GM15510 (cell line): ENCODE data around the gene SP9.

Source experiments
- POLR2A ChIP-seq: IDR thresholded peaks from 3 replicates; pipeline ENCODE4 v1.6.1; 2011; ENCODE audit warnings: borderline replicate concordance; ENCODE audit not compliant: insufficient read length; ENCODE audit errors: extremely low read depth

SP9 gene

DNA sequence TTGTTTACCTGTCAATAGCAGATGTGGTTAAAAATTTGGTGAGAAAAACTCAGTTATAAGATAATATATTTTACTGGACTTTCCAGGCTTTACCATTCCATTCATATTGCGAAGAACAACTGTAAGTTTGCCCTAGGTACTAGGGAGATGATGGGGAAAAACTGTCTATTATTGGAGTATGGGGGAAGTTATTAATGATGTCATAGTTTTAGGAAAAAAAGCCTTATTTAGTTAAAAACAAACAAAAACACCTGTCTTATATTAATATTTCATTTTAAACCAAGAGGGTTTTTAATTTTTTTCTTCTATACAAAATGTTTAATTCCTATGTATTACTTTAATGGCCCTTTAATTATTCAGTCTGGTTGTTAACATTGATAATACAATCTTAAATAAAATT, 18.2 kb downstream of the SP9 start:
- TF ChIP-seq POLR2A, result no peak

DNA sequence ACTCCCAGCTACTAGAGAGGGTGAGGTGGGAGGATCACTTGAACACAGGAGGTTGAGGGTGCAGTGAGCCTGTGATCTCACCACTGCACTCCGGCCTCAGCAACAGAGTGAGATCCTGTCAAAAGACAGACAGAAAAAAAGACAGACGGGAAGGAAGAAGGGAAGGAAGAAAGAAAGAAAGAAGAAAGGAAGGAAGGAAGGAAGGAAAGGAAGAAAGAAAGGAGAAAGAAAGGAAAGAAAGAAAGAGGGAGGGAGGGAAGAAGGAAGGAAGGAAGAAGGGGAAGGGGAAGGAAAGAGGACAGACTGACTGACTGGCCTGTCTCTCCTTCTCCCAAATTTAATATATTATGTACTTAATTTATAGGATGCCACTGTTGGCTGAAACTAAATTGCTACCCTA, 21.6 kb downstream of the SP9 start:
- no peak for TF ChIP-seq POLR2A

DNA sequence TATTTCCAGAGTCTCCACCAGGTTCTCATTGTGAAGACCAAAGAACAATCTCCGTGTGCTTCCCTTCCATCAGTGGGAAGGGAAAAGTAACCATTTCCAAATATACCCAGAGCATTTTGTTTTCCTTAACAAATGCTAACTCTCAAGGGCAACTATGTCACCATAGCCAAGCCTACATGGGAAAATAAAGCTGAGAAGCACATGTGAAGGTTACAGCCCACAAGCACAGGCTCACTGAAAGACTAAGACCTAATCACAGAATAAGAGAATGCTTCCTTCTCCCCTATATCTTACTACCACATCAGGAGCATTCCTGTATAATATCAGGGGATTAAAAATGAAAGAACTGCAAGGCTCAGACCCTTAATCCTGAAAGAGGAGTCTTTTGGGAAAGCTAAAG, 28.2 kb downstream of the SP9 start:
- no peak for TF ChIP-seq POLR2A

DNA sequence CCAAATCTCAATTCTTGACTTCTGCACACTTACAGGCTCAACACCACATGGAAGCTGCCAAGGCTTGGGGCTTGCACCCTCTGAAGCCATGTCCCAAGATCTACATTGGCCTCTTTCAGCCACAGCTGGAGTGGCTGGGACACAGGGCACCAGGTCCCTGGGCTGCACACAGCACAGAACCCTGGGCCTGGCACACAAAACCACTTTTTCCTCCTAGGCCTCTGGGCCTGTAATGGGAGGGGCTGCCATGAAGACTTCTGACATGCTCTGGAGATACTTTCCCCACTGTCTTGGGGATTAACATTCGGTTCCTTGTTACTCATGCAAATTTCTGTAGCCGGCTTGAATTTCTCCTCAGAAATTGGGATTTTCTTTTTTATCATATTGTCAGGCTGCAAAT, 29.9 kb downstream of the SP9 start:
- no peak for TF ChIP-seq POLR2A

DNA sequence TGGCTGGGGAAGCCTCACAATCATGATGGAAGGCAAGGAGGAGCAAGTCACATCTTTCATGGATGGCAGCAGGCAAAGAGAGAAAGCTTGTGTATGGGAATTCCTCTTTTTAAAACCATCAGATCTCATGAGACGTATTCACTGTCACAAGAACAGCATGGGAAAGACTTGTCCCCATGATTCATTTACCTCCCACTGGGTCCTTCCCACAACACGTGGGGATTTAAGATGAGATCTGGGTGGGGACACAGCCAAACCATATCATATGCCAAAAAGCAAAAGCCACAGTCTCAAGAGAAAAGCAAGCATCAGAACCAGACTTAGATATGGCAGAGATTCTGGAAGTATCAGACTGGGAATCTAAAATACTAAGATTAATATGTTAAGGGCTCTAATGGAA, 30.8 kb downstream of the SP9 start:
- TF ChIP-seq POLR2A, result no peak

DNA sequence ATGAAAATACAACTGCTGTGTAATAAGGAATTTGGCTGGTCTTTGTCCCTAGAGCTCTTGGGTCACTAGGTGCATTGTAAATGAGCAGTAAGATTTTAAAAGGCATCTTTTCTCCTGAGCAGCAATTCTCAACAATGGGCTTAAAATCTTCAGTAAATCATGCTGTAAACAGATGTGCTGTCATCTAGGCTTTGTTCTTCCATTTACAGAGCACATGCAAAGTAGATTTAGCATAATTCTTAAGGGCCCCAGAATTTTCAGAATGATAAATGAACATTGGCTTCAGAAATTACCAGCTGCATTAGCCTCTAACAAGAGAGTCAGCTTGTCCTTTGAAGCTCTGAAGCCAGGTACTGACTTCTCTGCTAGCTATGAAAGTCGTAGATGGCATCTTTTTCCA, 33.9 kb downstream of the SP9 start:
- no peak for TF ChIP-seq POLR2A

DNA sequence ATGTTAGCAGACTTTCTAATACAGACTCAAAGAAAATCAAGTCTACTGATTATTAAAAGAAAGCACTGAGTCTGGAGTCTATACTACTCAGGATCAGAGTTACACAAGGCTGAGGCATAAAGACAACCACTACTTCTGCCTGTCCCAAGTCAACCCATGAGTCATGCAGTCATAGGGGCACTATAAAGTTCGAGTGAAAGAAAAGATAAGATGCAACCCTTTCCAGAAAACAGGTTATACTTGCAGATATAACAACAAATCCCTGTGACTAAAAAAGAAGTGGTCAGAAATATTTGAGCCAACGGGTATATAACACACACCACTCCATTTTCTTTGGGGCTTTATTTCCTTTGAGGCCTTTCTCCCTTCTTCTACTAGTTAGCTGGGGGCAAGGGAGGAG, 42.2 kb downstream of the SP9 start:
- no peak for TF ChIP-seq POLR2A

DNA sequence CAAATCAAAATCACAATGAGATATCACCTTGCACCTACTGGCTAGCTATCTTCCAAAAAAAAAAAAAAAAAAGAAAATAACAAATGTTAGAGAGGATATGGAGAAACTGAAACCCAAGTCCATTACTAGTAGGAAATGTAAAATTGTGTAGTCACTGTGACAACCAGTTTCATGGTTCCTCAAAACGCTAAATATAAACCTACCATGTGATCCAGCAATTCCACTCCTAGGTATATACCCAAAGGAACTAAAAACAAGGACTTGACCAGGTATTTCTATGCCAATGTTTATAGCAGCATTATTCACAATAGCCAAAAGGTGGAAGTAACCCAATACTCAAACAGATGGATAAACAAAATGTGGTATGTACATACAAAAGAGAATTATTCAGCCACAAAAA, 49.0 kb downstream of the SP9 start:
- TF ChIP-seq POLR2A, result no peak

DNA sequence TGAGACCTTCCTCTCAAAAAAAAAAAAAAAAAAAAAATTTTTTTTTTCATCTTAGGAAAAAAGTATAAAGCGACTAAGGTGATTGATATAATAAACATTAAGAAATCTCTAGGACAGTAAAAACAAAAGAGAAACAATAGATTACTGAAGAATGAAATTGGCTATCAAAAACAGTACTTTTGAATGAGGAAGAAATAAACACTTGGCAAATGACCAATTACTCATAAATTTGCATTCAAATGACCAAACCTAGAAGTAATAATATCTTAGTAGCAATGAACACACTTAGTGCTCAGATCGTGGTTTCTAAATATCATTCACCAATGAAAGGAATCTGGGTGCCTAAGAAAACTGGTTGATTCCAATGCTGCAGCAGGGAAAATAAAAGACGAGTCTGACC, 50.4 kb downstream of the SP9 start:
- no peak for TF ChIP-seq POLR2A
